HUES6 (cell line): Measurements from ENCODE around the gene GAA.

ENCODE experiments used
- H3K27ac ChIP-seq: 2 replicates; pipeline ENCODE4 v1.7.0; 2013; ENCODE audit warnings: low read depth, mild to moderate bottlenecking, low read length, inconsistent platforms
- H3K27me3 ChIP-seq: 2 replicates; pipeline ENCODE4 v1.6.1; 2013; ENCODE audit warnings: low read length; ENCODE audit not compliant: control insufficient read depth, insufficient read depth
- H3K36me3 ChIP-seq: 2 replicates; pipeline ENCODE4 v1.6.1; 2013; ENCODE audit warnings: low read length; ENCODE audit not compliant: control insufficient read depth, insufficient read depth
- H3K4me1 ChIP-seq: 2 replicates; pipeline ENCODE4 v1.6.1; 2013; ENCODE audit warnings: low read length; ENCODE audit not compliant: control insufficient read depth, insufficient read depth
- H3K4me3 ChIP-seq: 2 replicates; pipeline ENCODE4 v1.5.1; 2013; ENCODE audit warnings: low read depth, low read length
- H3K9ac ChIP-seq: one replicate; pipeline ENCODE4 v1.6.1; 2013; ENCODE audit warnings: mild to moderate bottlenecking, low read length
- H3K9me3 ChIP-seq: 2 replicates; pipeline ENCODE4 v1.6.1; 2013; ENCODE audit warnings: low read depth, low read length; ENCODE audit not compliant: control insufficient read depth, insufficient read depth

Gene GAA

GRCh38 chr17:80101011-80101945 lies at the start of gene GAA:
Gene GAA (plus strand): TSS chr17:80101581. CDS start chr17:80104587, 3,006 bp downstream.
- Histone ChIP-seq H3K36me3 (0 out of 2 replicates have a peak, but pooled peaks cover 2% of the 10 kb centered on the region), H3K27ac (peak within 1 kb of the TSS; percentile 66), H3K27me3 (no peaks in the 10 kb centered on the region), H3K4me3 (peak within 1 kb of the TSS; percentile 98), H3K9me3 (no peaks in the 10 kb centered on the region), H3K4me1 (peaks cover 15% of the 10 kb centered on the region), H3K9ac (peak within 1 kb of the TSS; percentile 90)

GRCh38 chr17:80051681-80052080 lies 49.7 kb upstream of the GAA start:
- 0 out of 2 replicates have a peak, but pooled peaks cover 3% of the 10 kb centered on the region for H3K36me3 ChIP-seq
- no peaks in the 10 kb centered on the region for H3K27me3 ChIP-seq
- H3K9ac ChIP-seq = no peak overlapping the region
- peaks cover 6% of the 10 kb centered on the region for H3K4me1 ChIP-seq
- H3K27ac ChIP-seq = no peak overlapping the region
- no peak overlapping the region for H3K4me3 ChIP-seq
- no peaks in the 10 kb centered on the region for H3K9me3 ChIP-seq

- Histone ChIP-seq H3K27me3 (no peaks in the 10 kb centered on the region), H3K4me3 (no peak overlapping the region), H3K27ac (no peak overlapping the region)
Observed at GRCh38 chr17:80053102-80053501, 48.3 kb upstream of the GAA start.

GRCh38 chr17:80055597-80055996 lies 45.8 kb upstream of the GAA start:
- no peak overlapping the region for H3K27ac ChIP-seq
- no peak overlapping the region for H3K9ac ChIP-seq
- H3K36me3 ChIP-seq = peaks cover 2% of the 10 kb centered on the region; the same call in 1 of the 2 replicates
- peaks cover 6% of the 10 kb centered on the region for H3K4me1 ChIP-seq
- no peaks in the 10 kb centered on the region for H3K9me3 ChIP-seq
- H3K27me3 ChIP-seq = no peaks in the 10 kb centered on the region
- H3K4me3 ChIP-seq = no peak overlapping the region

More at GRCh38 chr17:80053102-80053501, 48.3 kb upstream of the GAA start:
- peaks cover 6% of the 10 kb centered on the region for H3K4me1 ChIP-seq
- H3K36me3 ChIP-seq = 0 out of 2 replicates have a peak, but pooled peaks cover 3% of the 10 kb centered on the region
- H3K9ac ChIP-seq = no peak overlapping the region
- H3K9me3 ChIP-seq = no peaks in the 10 kb centered on the region

GRCh38 chr17:80058311-80058955 lies 42.9 kb upstream of the GAA start:
- Histone ChIP-seq H3K27ac (no peak overlapping the region), H3K27me3 (no peaks in the 10 kb centered on the region), H3K4me3 (no peak overlapping the region), H3K4me1 (peaks cover 6% of the 10 kb centered on the region), H3K9me3 (no peaks in the 10 kb centered on the region), H3K9ac (no peak overlapping the region), H3K36me3 (peaks cover 2% of the 10 kb centered on the region; the same call in 1 of the 2 replicates)

GRCh38 chr17:80060644-80061043 lies 40.7 kb upstream of the GAA start:
- Histone ChIP-seq H3K9ac (no peak overlapping the region), H3K4me3 (no peak overlapping the region), H3K27me3 (no peaks in the 10 kb centered on the region), H3K36me3 (peaks cover 2% of the 10 kb centered on the region; the same call in 1 of the 2 replicates), H3K9me3 (no peaks in the 10 kb centered on the region), H3K4me1 (peaks cover 15% of the 10 kb centered on the region), H3K27ac (no peak overlapping the region)

- Histone ChIP-seq H3K27ac (no peak overlapping the region), H3K9ac (no peak overlapping the region), H3K27me3 (no peaks in the 10 kb centered on the region), H3K4me1 (peaks cover 20% of the 10 kb centered on the region), H3K4me3 (no peak overlapping the region), H3K36me3 (peaks cover 2% of the 10 kb centered on the region; the same call in 1 of the 2 replicates), H3K9me3 (no peaks in the 10 kb centered on the region)
Observed at GRCh38 chr17:80061421-80061820, 40.0 kb upstream of the GAA start.

GRCh38 chr17:80063830-80064585 lies 37.4 kb upstream of the GAA start:
- no peaks in the 10 kb centered on the region for H3K9me3 ChIP-seq
- H3K27me3 ChIP-seq = no peaks in the 10 kb centered on the region
- H3K9ac ChIP-seq = no peak overlapping the region
- peaks cover 20% of the 10 kb centered on the region for H3K4me1 ChIP-seq
- no peak overlapping the region for H3K27ac ChIP-seq
- H3K4me3 ChIP-seq = no peak overlapping the region
- H3K36me3 ChIP-seq = no peaks in the 10 kb centered on the region

GRCh38 chr17:80064696-80065095 lies 36.7 kb upstream of the GAA start:
- no peak overlapping the region for H3K4me3 ChIP-seq
- no peak overlapping the region for H3K27ac ChIP-seq
- peaks cover 20% of the 10 kb centered on the region for H3K4me1 ChIP-seq
- no peak overlapping the region for H3K9ac ChIP-seq
- no peaks in the 10 kb centered on the region for H3K36me3 ChIP-seq
- H3K27me3 ChIP-seq = no peaks in the 10 kb centered on the region
- H3K9me3 ChIP-seq = no peaks in the 10 kb centered on the region

- Histone ChIP-seq H3K9ac (no peak overlapping the region), H3K27ac (no peak overlapping the region)
Observed at GRCh38 chr17:80065478-80066170, 35.8 kb upstream of the GAA start.

More at GRCh38 chr17:80065478-80066170, 35.8 kb upstream of the GAA start:
- H3K9me3 ChIP-seq = no peaks in the 10 kb centered on the region
- H3K4me3 ChIP-seq = no peak overlapping the region
- no peaks in the 10 kb centered on the region for H3K36me3 ChIP-seq
- peaks cover 20% of the 10 kb centered on the region for H3K4me1 ChIP-seq
- H3K27me3 ChIP-seq = no peaks in the 10 kb centered on the region
